Measurements from ENCODE around the gene MAP3K20. TPM values are rescaled to one million over a fixed set of nuclear protein-coding genes. Genes with fewer than 3 reads are reported as not detected.

Gene MAP3K20
- total RNA-seq, 4 donors from 2014 or later = 6.8 to 32.2 (median 15.3) TPM

GRCh38 chr2:173187941-173188788 is 112.5 kb downstream of the MAP3K20 start:
- Histone ChIP-seq H3K36me3 (no peaks in the 10 kb centered on the region), H3K27me3 (no peaks in the 10 kb centered on the region), H3K4me1 (no peaks in the 10 kb centered on the region), H3K4me3 (no peak overlapping the region), H3K9me3 (no peaks in the 10 kb centered on the region), H3K27ac (peak overlapping the region in 1 of 4 donors; percentile 43)
- DNase-seq = no peak
- TF ChIP-seq POLR2A (IDR thresholded peaks at IDR 0.05) = no peak
- TF ChIP-seq, protein P1, sequence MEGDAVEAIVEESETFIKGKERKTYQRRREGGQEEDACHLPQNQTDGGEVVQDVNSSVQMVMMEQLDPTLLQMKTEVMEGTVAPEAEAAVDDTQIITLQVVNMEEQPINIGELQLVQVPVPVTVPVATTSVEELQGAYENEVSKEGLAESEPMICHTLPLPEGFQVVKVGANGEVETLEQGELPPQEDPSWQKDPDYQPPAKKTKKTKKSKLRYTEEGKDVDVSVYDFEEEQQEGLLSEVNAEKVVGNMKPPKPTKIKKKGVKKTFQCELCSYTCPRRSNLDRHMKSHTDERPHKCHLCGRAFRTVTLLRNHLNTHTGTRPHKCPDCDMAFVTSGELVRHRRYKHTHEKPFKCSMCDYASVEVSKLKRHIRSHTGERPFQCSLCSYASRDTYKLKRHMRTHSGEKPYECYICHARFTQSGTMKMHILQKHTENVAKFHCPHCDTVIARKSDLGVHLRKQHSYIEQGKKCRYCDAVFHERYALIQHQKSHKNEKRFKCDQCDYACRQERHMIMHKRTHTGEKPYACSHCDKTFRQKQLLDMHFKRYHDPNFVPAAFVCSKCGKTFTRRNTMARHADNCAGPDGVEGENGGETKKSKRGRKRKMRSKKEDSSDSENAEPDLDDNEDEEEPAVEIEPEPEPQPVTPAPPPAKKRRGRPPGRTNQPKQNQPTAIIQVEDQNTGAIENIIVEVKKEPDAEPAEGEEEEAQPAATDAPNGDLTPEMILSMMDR (IDR thresholded peaks at IDR 0.05) = no peak

DNA sequence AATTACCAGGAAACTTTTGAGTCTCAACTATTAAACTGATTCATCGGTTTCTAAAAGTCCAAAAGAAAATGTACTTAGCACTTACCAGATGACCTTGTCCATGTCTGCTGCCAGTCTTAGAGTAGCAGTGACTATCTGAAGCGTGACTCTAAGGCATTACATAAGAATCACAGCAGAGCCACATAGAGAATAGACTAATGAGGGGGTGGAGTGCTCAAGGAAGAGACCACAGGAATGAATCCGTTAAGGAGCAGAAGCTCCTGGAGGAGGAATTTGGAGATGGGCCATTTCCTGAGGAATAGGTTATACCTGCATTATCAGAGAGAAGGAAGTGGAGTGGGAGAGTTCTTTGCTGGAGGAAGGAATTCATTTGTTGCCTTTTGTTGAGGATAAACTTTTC is 116.0 kb downstream of the MAP3K20 start:
- Histone ChIP-seq H3K27me3 (no peaks in the 10 kb centered on the region), H3K4me3 (no peak overlapping the region), H3K9me3 (no peaks in the 10 kb centered on the region), H3K4me1 (no peaks in the 10 kb centered on the region), H3K36me3 (no peaks in the 10 kb centered on the region), H3K27ac (no peak overlapping the region)
- no peak for DNase-seq
- TF ChIP-seq POLR2A (IDR thresholded peaks at IDR 0.05) = no peak
- TF ChIP-seq, protein P1 (IDR thresholded peaks at IDR 0.05) = no peak

DNA sequence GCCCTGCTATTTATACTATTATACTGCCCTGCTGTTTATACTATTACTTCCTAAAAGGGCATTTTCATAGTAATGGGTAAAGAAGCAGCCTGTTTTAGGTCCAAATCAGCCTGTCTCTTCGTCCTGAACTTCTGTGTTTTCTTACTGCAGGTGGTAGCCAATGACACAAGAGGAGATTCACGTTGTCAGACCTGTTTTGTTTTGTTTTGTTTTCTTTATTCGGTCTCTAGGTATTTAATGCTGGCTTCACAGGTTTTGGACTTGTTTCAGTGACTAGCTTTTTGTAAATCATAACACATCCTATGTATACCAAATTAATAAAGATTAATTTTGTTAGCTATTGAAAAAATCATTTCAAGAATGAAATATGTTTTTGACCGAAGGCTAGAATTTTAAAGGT is 116.4 kb downstream of the MAP3K20 start:
- Histone ChIP-seq H3K27me3 (no peaks in the 10 kb centered on the region), H3K9me3 (no peaks in the 10 kb centered on the region), H3K27ac (no peak overlapping the region), H3K4me3 (no peak overlapping the region), H3K36me3 (no peaks in the 10 kb centered on the region), H3K4me1 (no peaks in the 10 kb centered on the region)
- TF ChIP-seq, protein P1 (IDR thresholded peaks at IDR 0.05) = no peak
- TF ChIP-seq POLR2A (IDR thresholded peaks at IDR 0.05) = no peak
- DNase-seq = no peak

DNA sequence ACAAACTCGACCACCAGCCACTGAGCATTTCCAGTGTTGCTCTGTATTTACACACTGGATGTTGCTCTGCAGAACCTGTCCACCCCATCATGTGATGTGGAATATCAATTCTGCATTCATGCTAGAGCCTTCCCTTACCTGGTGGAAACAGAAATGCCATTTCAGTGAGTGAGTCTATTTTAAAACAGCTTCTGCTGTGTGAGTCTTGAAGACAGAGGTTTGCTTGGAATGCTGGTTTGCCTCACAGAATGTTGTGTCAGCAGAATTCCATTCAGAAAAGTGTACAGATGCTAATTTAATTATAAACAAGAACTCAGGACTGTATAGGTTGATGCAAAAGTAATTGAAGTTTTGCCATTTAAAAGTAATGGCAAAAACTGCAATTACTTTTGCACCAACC is 118.3 kb downstream of the MAP3K20 start:
- Histone ChIP-seq H3K9me3 (no peaks in the 10 kb centered on the region), H3K4me1 (no peaks in the 10 kb centered on the region)

GRCh38 chr2:173195100-173195499 is 119.5 kb downstream of the MAP3K20 start:
- Histone ChIP-seq H3K36me3 (peaks cover 0 to 6% (median 0%) of the 10 kb centered on the region in 3 donors), H3K4me1 (no peaks in the 10 kb centered on the region), H3K4me3 (no peak overlapping the region), H3K27me3 (no peaks in the 10 kb centered on the region), H3K27ac (peak overlapping the region in 1 of 4 donors; percentile 34), H3K9me3 (no peaks in the 10 kb centered on the region)
- DNase-seq = no peak
- TF ChIP-seq POLR2A (IDR thresholded peaks at IDR 0.05) = no peak
- TF ChIP-seq, protein P1 (IDR thresholded peaks at IDR 0.05) = no peak

More for the DNA sequence above, 118.3 kb downstream of the MAP3K20 start:
- no peak overlapping the region for H3K4me3 ChIP-seq
- DNase-seq = no peak
- no peak overlapping the region for H3K27ac ChIP-seq
- H3K36me3 ChIP-seq = peaks cover 0 to 6% (median 0%) of the 10 kb centered on the region in 3 donors
- no peak for TF ChIP-seq POLR2A (IDR thresholded peaks at IDR 0.05)
- TF ChIP-seq, protein P1 (IDR thresholded peaks at IDR 0.05) = no peak
- no peaks in the 10 kb centered on the region for H3K27me3 ChIP-seq

Measured in Peyer's patch (tissue), 4 donors.